ENCODE results near the gene PER1.
A peak's percentile ranks its signal among the peaks of the same experiment; 100 is the strongest.

PER1 gene

GRCh38 chr17:8133399-8133798, 18.8 kb downstream of the PER1 start:
- no peak for FAIRE-seq
- no peak for TF ChIP-seq CTCF (IDR thresholded peaks at IDR 0.05; ENCODE audit: insufficient read depth, missing control alignments)
- no peak for DNase-seq (ENCODE audit: insufficient read length, low spot score)

GRCh38 chr17:8131844-8132441, 20.3 kb downstream of the PER1 start:
- DNase-seq (ENCODE audit: insufficient read length, low spot score) = no peak
- FAIRE-seq = no peak
- TF ChIP-seq CTCF (IDR thresholded peaks at IDR 0.05; ENCODE audit: insufficient read depth, missing control alignments) = no peak

- DNase-seq (ENCODE audit: insufficient read length, low spot score) (no peak), FAIRE-seq (no peak)
- no peak for TF ChIP-seq CTCF (IDR thresholded peaks at IDR 0.05; ENCODE audit: insufficient read depth, missing control alignments)
These were observed 23.9 kb downstream of the PER1 start for GRCh38 chr17:8128125-8128784.

GRCh38 chr17:8126491-8127066, 25.6 kb downstream of the PER1 start:
- no peak for FAIRE-seq
- no peak for DNase-seq (ENCODE audit: insufficient read length, low spot score)
- TF ChIP-seq CTCF (IDR thresholded peaks at IDR 0.05; ENCODE audit: insufficient read depth, missing control alignments) = no peak

- no peak for FAIRE-seq
- DNase-seq (ENCODE audit: insufficient read length, low spot score) = no peak
- no peak for TF ChIP-seq CTCF (IDR thresholded peaks at IDR 0.05; ENCODE audit: insufficient read depth, missing control alignments)
These were observed 26.2 kb downstream of the PER1 start for GRCh38 chr17:8125947-8126490.

- DNase-seq (ENCODE audit: insufficient read length, low spot score) (peak; percentile 79), FAIRE-seq (no peak)
- TF ChIP-seq CTCF (IDR thresholded peaks at IDR 0.05; ENCODE audit: insufficient read depth, missing control alignments) = no peak
These were observed 26.9 kb downstream of the PER1 start for GRCh38 chr17:8125154-8125946.
